ENCODE results near the gene PDGFB.

DNA sequence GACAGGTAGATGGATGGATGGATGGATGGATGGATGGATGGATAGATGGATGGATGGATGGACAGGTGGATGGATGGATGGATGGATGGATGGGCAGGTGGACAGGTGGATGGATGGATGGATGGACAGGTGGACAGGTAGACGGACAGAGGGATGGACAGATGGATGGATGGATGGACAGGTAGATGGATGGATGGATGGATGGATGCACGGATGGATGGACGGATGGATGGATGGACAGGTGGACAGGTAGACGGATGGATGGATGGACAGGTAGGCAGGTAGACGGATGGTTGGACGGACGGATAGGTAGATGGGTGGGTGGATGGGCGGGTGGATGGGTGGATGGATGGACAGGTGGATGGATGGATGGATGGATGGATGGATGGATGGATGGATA, 24.3 kb downstream of the PDGFB start:
- no peak for TF ChIP-seq YY1 (IDR thresholded peaks at IDR 0.05; ENCODE audit: insufficient read depth, insufficient read length)
- TF ChIP-seq ZNF274 (IDR thresholded peaks at IDR 0.05; ENCODE audit: low read depth, low read length), result no peak

All from NT2/D1 (cell line).